HG03520 (cell line): ENCODE data around the gene TMEM145.
"Not testable (repeated sequence)": the region's sequence is repeated elsewhere in the genome, so short reads cannot be mapped to it uniquely, and the experiment has no call there.

Experiments used
- ATAC-seq: cut with Tn5 transposase; IDR thresholded peaks from one replicate; pipeline ENCODE4 v1.9.1; 2021; ENCODE audit warnings: mild to moderate bottlenecking, moderate library complexity; ENCODE audit not compliant: unreplicated experiment

TMEM145 gene

DNA sequence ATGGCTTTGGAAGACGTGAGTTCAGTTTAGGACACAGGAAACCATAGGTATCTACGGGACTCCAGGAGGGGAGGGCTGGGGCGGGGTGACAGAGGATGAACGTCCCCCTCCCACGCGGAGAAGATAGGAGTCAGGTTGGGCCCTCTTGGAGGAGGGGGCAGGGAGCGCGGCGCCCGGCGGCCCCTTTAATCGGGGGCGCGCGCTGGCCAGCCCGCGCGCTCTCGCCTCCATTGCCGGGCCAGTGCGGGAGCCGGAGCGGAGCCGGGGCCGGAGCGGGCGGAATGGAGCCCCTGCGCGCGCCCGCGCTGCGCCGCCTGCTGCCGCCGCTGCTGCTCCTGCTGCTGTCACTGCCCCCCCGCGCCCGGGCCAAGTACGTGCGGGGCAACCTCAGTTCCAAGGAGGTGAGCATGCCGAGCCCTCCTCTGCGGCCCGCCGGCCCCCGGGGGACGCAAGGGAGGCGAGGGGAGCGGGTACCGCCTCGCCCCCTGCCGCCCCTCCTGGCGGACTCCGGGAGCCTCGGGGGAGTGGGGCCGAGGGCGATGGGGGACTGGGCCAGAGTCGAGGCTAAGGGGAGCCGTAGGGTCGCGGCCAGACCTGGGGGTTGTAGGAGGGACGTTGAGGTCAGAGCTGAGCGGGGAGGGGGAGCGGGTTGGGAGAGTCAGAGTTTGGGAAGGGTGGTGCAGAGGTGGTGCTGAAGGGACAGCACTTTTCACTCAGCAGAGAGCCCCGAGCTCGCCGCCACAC is at the start of gene TMEM145:
TSS of gene TMEM145 (plus strand) at position 214 of the 744 bp plus-strand sequence. CDS start at position 282, 68 bp downstream.
- no peak for ATAC-seq

DNA sequence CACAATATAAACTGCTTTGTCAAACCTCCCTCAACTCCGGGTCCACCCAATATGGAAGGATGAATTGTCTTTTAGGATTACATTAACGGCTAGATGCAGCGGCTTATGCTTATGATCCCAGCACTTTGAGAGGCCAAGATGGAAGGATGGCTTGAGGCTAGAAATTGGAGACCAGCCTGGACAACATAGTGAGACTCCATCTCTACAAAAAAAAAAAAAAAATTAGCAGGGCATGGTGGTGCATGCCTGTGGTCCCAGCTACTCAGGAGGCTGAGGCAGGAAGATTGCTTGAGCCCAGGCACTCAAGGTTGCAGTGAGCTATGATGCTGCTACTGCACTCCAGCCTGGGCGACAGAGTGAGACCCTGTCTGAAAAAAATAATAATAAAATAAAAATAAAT is 47.0 kb upstream of the TMEM145 start:
- ATAC-seq, result not testable (repeated sequence)

DNA sequence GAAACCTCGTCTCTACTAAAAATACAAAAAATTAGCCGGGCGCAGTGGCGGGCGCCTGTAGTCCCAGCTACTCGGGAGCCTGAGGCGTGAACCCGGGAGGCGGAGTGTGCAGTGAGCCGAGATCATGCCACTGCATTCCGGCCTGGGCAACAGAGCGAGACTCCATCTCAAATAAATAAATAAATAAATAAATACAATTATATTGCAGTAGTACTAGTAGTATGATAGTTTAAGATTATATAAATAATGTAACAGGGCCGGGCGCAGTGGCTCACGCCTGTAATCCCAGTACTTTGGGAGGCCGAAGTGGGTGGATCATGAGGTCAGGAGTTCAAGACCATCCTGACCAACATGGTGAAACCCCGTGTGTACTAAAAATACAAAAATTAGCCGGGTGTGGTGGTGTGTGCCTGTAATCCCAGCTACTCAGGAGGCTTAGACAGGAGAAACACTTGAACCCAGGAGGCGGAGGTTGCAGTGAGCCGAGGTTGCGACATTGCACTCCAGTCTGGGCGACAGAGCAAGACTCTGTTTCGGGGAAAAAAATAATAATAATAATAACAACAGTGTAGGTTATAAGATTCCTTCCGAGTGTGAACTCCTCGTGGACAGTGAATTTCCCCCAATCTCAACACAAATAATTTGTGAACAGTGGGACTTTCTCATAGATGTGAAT is 46.0 kb upstream of the TMEM145 start:
- ATAC-seq, result not testable (repeated sequence)

DNA sequence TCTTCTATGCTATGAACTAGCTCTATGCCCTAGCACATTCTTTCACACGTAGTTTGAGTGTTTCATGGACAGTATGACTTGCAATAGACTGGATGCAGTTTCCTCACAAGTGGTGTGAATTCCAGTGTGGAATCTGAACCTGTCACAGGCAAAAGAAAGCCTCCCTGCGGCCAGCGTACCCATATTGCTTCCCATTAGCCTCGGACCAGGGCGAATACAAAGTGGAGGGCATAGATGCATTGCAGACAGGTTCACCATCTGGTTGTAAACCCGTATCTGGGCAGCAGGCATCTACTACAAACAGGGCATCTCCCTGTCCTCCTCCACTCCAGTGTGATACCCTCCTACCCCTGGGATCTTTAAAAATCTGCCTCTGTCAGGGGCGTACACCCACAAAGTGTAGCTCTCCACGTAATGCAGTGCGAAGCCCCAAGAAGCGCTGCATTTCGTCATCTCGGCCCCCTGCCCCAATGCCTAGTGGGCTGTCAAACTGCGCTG is 45.4 kb upstream of the TMEM145 start:
- ATAC-seq, result no peak

DNA sequence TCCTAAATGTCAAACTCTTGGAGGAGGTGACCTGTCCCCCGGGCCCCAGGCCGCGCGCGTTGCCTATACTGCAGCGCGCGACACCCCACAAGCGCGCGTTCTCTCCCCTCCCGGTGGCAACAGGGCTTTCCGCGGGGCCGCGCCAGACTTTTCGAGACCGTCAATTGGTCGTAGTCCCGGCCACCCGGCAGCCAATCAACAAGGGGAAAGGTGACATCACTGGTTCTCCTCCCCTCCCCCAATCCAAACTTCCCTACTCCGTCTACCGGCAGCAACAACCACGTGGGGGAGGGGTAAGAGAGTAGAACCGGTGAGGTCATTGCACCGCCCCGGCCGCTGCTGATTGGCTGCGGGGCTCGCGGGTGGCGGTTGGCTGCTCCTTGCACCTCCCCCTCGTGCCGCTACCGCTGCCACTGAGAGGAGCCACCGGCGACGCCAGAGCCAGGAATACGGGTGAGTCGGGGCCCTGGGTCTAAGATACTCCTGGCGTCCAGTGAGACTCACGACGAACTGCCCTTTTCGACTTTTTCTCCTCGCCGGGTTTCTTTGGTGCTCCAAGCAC is 44.9 kb upstream of the TMEM145 start:
- ATAC-seq, result peak; percentile 46

DNA sequence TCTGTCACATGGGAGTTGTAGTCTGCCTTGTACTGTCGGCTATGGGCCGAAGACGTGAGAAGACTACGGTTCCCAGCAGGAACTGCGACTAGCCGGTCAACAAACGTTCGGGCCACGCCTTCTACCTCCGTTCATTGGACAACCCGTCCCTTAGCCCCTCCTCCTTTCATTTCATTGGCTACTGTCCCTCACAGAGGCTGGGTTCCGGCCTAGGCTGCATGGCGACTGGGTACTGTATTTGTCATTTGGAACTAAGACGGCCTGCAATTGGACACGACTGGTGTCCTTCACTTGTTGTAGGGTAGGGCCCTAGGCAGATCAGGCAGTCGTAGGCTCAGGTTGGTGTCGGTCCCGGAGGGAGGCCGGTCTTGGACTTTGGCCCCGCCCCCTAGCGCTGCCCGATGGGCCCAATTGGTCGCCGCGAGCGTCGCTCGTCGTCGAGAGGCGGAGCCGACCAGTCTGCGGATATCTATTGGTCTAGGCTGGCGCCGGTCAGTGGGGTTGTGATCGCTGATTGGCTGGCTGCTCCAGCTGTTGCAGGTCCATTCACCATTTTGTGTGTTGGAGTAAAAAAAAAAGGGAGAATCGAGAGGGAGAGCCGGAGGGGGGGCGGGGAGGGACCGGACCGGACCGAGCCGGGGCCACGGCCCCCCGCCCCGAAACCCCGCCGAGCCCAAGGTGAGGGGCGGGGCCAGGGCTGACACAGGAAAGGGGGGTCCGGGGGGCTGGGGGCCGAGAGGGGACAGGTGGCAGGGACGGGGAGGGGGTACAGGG is 44.2 kb upstream of the TMEM145 start, which contains the start of gene CIC:
TSS of gene CIC (plus strand) at position 549 of the 774 bp plus-strand sequence. CDS start 2,532 bp downstream, outside the sequence.
- ATAC-seq, result peak; percentile 71

DNA sequence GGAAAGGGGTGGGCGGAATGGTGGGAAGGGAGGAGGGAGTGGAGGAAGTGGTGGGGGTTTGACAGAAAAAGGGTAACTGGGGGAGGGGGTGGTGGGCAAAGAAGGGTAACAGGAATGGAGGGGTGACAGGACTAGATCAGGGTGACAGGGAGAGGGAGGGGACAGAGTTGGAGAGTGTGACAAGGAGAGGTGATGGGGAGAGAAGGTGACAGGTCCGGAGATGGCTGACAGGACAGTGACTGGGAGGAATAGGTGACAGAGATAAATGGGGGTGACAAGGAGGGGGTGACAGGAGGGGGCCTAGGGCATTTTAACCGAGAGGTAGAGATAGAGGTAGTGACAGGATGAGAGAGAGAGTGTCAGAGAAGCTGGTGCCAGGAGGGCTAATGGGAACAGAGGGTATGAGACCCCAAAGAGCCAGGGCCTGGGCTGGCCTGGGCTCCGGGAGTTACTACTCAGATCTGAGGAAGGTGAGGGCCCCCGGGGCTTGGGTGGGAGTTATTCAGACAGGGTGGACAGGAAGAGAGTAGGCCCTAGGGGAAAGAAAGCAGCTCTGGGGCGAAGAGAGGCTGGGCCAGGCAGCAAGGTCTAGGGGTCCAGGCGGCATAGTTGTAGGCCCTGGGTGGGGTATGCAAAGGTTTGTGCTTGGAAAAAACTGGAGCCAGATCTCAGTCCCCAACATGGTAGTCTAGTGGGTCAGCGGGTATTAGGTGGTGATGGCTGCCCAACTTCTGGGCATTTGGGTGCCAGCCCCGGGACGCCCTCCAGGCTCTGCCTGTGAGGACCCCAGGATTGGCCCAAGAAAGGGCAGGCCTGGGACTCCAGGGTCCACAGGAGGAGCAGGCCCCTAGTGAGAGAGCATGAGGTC is 43.4 kb upstream of the TMEM145 start:
- ATAC-seq, result no peak

DNA sequence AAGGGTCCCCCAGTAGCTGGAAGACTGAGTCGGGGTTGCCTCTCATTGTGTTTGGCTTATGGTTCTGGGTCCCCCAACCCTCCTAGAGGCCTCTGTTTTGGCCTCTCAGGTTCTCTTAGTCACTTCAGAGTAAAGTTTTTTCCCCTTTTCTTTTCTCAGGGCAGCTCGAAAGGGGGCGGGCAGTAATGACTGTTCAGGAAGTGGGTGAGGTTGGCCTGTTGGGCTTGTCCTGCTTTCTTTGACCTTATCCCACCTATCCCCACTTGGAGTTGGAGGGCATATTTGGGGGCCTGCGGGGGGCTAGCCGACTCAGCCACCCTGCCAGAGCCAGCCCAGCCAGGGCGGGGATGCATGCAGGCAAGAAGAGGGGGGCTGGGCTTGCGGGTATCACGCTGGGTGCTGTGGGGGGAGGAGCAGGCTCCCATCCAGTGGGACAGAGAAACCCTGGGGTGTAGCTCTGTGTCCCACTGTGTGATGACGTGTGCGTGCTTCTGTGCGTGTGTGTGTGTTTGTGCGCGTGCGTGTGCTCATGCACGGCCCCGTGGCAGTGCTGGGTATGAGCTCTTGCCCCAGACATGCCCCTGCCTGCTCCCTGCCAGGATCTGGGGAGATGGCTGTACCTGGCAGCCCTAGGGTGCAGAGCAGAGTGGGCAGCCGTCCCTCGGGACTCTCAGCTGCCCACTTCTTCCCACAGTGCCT is 42.6 kb upstream of the TMEM145 start:
- ATAC-seq, result no peak

DNA sequence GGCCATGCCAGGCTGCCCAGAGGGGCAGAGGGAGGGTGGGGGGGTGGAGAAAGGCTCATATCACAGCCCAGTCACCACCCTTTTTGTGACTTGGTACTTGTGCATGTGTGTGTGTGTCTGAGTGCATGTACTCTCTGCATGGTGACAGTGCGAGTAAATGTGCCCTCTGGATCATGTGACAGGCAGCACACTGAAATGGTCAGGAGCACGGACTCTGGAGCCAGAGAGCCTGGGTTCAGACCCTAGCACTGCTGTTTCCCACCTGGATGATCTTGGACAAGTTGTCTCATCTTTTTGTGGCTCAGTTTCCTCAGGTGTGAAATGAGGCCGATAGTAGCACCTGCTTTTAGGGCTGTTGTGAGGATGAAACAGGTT is 42.1 kb upstream of the TMEM145 start:
- ATAC-seq, result no peak

DNA sequence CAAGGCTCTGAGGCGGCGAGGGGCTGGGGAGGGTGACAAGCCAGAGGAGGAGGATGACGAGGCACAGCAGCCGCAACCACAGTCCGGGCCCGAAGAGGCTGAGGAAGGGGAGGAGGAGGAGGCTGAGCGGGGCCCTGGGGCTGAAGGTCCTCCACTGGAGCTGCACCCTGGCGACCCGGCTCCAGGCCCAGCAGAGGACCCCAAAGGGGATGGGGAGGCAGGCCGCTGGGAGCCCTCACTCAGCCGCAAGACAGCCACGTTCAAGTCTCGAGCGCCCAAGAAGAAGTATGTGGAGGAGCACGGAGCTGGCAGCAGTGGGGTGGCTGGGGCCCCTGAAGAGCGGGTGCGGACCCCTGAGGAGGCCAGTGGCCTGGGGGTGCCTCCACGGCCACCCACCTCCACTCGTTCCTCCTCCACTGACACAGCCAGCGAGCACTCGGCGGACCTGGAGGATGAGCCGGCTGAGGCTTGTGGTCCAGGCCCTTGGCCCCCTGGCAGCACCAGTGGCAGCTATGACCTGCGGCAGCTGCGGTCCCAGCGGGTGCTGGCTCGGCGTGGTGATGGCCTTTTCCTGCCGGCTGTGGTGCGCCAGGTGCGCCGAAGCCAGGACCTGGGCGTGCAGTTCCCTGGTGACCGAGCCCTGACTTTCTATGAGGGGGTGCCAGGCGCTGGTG is 41.1 kb upstream of the TMEM145 start:
- no peak for ATAC-seq

DNA sequence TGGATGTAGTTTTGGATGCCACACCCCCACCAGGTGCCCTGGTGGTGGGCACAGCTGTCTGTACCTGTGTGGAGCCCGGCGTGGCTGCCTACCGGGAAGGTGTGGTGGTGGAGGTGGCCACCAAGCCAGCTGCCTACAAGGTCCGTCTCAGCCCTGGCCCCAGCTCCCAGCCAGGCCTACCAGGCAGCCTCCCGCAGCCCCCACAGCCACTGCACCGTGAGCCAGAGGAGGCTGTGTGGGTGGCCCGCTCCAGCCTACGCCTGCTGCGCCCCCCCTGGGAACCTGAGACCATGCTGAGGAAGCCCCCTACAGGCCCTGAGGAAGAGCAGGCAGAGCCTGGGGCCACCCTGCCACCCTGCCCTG is 40.6 kb upstream of the TMEM145 start:
- ATAC-seq, result no peak

DNA sequence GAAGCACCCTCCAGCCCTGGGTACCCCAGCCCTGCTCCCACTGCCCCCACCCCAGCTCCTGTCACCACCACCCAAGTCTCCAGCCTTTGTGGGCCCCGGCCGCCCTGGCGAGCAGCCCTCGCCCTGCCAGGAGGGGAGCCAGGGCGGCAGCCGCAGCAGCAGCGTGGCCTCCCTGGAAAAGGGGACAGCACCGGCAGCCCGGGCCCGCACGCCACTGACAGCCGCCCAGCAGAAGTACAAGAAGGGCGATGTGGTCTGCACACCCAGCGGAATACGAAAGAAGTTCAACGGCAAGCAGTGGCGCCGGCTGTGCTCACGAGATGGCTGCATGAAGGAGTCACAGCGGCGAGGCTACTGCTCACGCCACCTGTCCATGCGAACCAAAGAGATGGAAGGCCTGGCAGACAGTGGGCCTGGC is 40.1 kb upstream of the TMEM145 start:
- ATAC-seq, result no peak

DNA sequence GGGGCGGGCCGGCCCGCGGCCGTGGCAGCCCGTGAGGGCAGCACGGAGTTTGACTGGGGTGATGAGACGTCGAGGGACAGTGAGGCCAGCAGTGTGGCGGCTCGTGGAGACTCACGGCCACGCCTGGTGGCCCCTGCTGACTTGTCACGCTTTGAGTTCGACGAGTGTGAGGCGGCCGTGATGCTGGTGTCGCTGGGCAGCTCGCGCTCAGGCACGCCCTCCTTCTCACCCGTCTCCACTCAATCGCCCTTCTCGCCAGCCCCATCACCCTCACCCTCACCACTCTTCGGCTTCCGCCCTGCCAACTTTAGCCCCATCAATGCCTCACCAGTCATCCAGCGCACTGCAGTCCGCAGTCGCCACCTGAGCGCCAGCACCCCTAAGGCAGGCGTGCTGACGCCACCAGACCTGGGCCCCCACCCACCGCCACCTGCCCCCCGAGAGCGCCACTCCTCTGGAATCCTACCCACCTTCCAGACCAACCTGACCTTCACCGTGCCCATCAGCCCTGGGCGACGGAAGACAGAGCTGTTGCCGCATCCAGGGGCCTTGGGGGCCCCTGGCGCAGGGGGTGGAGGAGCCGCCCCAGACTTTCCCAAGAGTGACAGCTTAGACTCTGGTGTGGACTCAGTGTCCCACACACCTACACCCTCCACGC is 39.6 kb upstream of the TMEM145 start:
- ATAC-seq, result no peak

DNA sequence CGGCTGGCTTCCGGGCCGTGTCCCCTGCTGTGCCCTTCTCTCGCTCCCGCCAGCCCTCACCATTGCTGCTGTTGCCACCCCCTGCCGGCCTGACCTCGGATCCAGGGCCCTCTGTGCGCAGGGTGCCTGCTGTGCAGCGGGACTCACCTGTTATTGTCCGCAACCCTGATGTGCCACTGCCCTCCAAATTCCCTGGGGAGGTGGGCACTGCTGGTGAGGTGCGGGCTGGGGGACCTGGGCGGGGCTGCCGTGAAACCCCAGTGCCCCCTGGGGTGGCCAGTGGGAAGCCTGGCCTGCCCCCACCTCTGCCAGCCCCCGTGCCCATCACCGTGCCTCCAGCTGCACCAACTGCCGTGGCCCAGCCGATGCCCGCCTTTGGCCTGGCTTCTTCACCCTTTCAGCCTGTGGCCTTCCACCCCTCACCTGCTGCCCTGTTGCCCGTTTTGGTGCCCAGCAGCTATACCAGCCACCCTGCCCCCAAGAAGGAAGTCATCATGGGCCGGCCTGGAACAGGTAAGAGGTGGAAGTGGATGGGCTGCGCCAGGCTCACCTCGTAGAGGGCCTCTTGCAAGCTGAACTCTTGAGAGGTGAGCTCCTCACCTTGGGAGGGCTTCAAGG is 38.9 kb upstream of the TMEM145 start:
- no peak for ATAC-seq

DNA sequence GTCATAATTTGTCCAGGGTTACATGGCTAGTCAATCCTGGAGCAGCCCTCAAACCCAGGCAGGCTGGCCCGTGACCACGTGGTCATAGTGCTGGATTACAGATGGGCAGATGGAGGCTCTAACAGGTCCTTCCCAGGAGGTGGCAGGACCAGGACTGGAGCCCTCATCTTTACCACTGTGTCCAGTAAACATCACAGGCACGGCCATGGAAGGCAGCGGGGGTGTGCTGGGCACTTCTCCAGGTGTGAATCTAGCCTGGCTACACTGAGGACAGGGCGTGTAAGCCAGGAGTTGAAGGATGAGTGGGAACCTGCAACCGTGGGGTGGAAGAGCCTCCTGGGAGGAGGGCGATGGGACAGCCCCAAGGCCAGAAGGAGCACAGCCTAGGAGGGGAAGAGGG is 38.0 kb upstream of the TMEM145 start:
- no peak for ATAC-seq

DNA sequence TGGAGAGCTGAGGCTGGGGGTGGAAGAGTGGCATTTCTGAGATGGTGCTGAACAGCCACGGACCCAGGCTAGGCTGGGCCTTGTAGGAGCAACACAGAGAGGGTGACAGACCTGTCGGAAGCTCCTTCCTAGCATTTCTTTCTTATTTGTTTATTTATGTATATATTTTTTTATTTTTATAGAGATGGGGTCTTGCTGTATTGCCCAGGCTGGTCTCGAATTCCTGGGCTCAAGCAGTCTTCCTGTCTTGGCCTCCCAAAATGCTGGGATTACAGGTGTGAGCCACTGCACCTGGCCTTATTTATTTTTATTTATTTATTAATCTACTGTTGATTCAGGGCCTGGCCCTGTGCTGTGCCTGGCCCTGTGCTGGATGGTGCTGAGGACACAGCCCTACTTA is 37.6 kb upstream of the TMEM145 start:
- ATAC-seq, result no peak

DNA sequence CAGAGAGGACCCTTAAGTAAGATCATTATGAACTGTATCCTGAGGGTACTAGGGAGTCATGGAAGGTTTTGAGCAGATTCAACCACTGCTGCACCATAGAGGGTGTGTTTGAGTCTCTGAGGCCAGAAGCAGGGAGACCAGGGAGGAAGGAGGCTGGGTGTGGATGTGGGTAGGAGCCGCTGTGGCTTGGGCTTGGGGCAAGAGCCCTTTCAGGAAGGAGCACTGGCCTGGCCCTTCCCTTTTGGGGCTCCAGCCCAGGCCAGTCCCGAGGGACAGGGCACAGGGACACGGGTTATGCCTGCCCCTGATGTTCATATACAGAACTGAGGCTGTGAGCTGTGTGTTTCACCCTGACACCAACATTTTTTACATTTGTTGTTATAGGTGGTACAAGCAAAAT is 36.8 kb upstream of the TMEM145 start:
- no peak for ATAC-seq

DNA sequence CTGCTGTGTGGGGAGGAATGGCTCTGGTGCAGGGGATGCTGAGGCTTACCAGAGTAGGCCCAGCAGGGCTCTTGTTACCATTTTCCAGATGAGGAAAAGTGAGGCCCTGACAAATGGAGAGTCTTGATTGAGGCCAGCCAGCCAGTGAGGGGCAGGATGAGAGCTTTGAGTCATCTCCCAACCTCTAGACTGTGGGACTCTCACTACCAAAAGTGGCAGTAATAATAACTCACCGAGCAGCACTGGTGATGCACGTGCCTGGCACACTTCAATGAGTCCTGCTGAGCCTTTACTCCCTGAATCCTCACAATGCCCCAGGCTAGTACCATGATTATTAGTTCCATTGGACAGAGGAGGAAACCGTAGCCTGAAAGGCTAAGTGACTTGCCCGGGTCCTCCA is 36.3 kb upstream of the TMEM145 start:
- ATAC-seq, result no peak
